NB4 (cell line): ENCODE data around the gene STRN4.

Experiments
- MYC ChIP-seq: IDR thresholded peaks from 2 replicates; pipeline ENCODE4 v1.6.1; 2011; ENCODE audit warnings: low read depth, low read length
- POLR2A ChIP-seq: IDR thresholded peaks from 2 replicates; pipeline ENCODE4 v1.6.1; 2011; ENCODE audit warnings: mild to moderate bottlenecking; ENCODE audit not compliant: insufficient read length; ENCODE audit errors: extremely low read depth
- TF ChIP-seq, protein P1 (sequence below): IDR thresholded peaks from one replicate; pipeline ENCODE4 v1.5.1; 2012; ENCODE audit warnings: low read depth, low read length
- TF ChIP-seq, protein P2 (sequence below): IDR thresholded peaks from 2 replicates; pipeline ENCODE4 v1.6.1; 2011; ENCODE audit warnings: low read depth, low read length

DNA sequence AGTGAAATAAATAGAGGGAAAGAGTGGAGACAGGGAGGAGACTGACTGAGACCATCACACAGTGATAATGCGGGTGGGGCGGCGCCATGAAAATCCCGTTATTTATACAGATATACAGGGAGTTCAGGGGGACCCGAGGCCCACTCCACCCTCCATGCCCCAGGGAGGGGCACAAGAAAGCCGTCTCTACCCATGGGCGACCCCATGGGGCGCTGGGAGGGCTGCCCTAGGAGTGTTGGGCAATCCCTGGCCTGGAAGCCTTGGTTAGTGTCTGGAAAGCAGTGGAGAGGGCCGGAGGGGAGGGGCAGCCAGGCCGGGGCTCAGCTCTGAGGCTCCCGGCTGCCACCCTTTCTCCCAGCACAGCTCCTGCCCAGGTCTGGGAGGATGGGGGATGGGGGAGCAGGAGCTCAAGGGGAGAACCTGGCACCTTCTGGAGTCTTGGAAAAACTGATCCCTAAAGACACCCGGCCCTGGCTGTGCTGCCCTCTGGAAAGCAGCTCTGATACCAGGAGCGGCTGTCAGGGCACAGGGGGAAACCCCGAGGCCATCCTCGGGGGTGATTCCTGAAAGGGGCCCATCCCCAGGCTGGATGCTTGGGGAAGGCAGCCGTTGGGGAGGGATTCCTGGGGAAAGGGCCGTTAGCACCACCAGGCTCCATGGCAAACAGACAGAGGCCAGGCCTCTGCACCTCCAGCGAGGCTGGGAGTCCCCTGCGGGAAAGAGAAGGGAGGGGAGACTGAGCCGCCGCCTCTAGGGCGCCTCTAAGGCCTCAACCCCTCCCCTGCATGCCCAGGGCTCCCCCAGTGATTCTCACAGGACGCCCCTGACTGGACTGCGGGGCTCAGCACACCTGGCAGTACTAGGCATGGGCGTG is 26.4 kb downstream of the STRN4 start:
- TF ChIP-seq POLR2A, result no peak
- TF ChIP-seq, protein P1, sequence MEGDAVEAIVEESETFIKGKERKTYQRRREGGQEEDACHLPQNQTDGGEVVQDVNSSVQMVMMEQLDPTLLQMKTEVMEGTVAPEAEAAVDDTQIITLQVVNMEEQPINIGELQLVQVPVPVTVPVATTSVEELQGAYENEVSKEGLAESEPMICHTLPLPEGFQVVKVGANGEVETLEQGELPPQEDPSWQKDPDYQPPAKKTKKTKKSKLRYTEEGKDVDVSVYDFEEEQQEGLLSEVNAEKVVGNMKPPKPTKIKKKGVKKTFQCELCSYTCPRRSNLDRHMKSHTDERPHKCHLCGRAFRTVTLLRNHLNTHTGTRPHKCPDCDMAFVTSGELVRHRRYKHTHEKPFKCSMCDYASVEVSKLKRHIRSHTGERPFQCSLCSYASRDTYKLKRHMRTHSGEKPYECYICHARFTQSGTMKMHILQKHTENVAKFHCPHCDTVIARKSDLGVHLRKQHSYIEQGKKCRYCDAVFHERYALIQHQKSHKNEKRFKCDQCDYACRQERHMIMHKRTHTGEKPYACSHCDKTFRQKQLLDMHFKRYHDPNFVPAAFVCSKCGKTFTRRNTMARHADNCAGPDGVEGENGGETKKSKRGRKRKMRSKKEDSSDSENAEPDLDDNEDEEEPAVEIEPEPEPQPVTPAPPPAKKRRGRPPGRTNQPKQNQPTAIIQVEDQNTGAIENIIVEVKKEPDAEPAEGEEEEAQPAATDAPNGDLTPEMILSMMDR, result no peak
- TF ChIP-seq, protein P2, sequence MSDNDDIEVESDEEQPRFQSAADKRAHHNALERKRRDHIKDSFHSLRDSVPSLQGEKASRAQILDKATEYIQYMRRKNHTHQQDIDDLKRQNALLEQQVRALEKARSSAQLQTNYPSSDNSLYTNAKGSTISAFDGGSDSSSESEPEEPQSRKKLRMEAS, result no peak
- no peak; the same call in 1 of the 2 replicates for TF ChIP-seq MYC
